Keratinocyte (primary cell): ENCODE measurements around the gene PDZD2. TPM values are rescaled to one million over a fixed set of nuclear protein-coding genes. Genes with fewer than 3 reads are reported as not detected.

ENCODE experiments used
- DNase-seq: peaks from one replicate; pipeline ENCODE4 v3.0.0-alpha.2; 2011; ENCODE audit warnings: low read depth, missing footprints, low spot score
- FAIRE-seq: peaks from 2 replicates; lab custom pipeline; 2011; peaks lifted over from hg19 to GRCh38; lab: Jason Lieb, UNC
- H2AFZ ChIP-seq: 2 replicates; pipeline ENCODE4 v1.6.0; 2012; ENCODE audit warnings: low read length, control low read depth, inconsistent platforms; ENCODE audit not compliant: control insufficient read depth
- H3K27ac ChIP-seq: 2 replicates; pipeline ENCODE4 v1.5.1; 2011; ENCODE audit warnings: low read length; ENCODE audit not compliant: control insufficient read depth, insufficient read depth
- H3K27me3 ChIP-seq: 3 replicates; pipeline ENCODE4 v1.6.0; 2011; ENCODE audit warnings: low read length; ENCODE audit not compliant: control insufficient read depth, insufficient read depth; ENCODE audit errors: extremely low read depth
- H3K36me3 ChIP-seq, 2 experiments: 2 replicates in 1 of 2; 3 replicates in 1 of 2; pipeline ENCODE4 v1.5.1; 2011; ENCODE audit warnings: low read length in 2 of 2, mild to moderate bottlenecking in 1 of 2; ENCODE audit not compliant: control insufficient read depth in 2 of 2, insufficient read depth in 2 of 2; ENCODE audit errors: extremely low read depth in 1 of 2
- H3K4me1 ChIP-seq: 3 replicates; pipeline ENCODE4 v1.5.1; 2011; ENCODE audit warnings: low read length; ENCODE audit not compliant: control insufficient read depth, insufficient read depth; ENCODE audit errors: extremely low read depth
- H3K4me2 ChIP-seq: 3 replicates; pipeline ENCODE4 v1.6.0; 2011; ENCODE audit warnings: low read depth, low read length; ENCODE audit not compliant: control insufficient read depth, insufficient read depth; ENCODE audit errors: extremely low read depth
- H3K4me3 ChIP-seq, 3 experiments: fragments of 200-600 bp in 1 of 3; sonication (generic) in 1 of 3; 2 replicates in 2 of 3; 3 replicates in 1 of 3; pipeline ENCODE4 v1.5.1; 2011 to 2016; ENCODE audit warnings: low read length in 3 of 3, mild to moderate bottlenecking in 3 of 3, control low read depth in 2 of 3, inconsistent platforms in 1 of 3, low read depth in 1 of 3, mixed read lengths in 1 of 3, mixed run types in 1 of 3, moderate library complexity in 1 of 3; ENCODE audit not compliant: control insufficient read depth in 2 of 3, insufficient read depth in 2 of 3; ENCODE audit errors: extremely low read depth in 1 of 3
- H3K79me2 ChIP-seq: 2 replicates; pipeline ENCODE4 v1.6.0; 2012; ENCODE audit warnings: low read length; ENCODE audit not compliant: control insufficient read depth, insufficient read depth
- H3K9ac ChIP-seq: 3 replicates; pipeline ENCODE4 v1.6.0; 2011; ENCODE audit warnings: low read length; ENCODE audit not compliant: control insufficient read depth, insufficient read depth; ENCODE audit errors: extremely low read depth
- H3K9me1 ChIP-seq: 3 replicates; pipeline ENCODE4 v1.6.0; 2011; ENCODE audit warnings: low read length; ENCODE audit not compliant: control insufficient read depth, insufficient read depth; ENCODE audit errors: extremely low read depth
- H3K9me3 ChIP-seq: 2 replicates; pipeline ENCODE4 v1.5.1; 2012; ENCODE audit warnings: low read depth, low read length; ENCODE audit not compliant: control insufficient read depth
- H4K20me1 ChIP-seq: 3 replicates; pipeline ENCODE4 v1.6.0; 2011; ENCODE audit warnings: low read length; ENCODE audit not compliant: control insufficient read depth, insufficient read depth; ENCODE audit errors: extremely low read depth
- CTCF ChIP-seq, 3 experiments: IDR thresholded peaks in 1 of 3; conservative IDR thresholded peaks in 1 of 3; optimal IDR thresholded peaks in 1 of 3; 2 replicates in 2 of 3; 3 replicates in 1 of 3; pipeline versions ENCODE3 to v1.5.1; 2011; ENCODE audit warnings: low read length in 3 of 3, mild to moderate bottlenecking in 3 of 3, moderate library complexity in 2 of 3, control low read depth in 1 of 3, inconsistent platforms in 1 of 3; ENCODE audit not compliant: insufficient read depth in 2 of 3; ENCODE audit errors: extremely low read depth in 1 of 3
- EZH2 ChIP-seq: IDR thresholded peaks from one replicate; pipeline ENCODE4 v1.6.1; 2012; ENCODE audit warnings: inconsistent platforms, mild to moderate bottlenecking, low read length, moderate library complexity
- dilution Hi-C: fragments of 300-500 bp; cut with MboI; formaldehyde crosslinking; loops from one replicate; pipeline ENCODE4 v1.7.0; 2020; ENCODE audit warnings: low sequenced_read_pairs; ENCODE audit not compliant: extremely low pct_ligation_motif_present
- polyA plus RNA-seq, 5 experiments: library from polyadenylated mRNA; depleted of rRNA in 3 of 5; stranded (reverse) in 3 of 5; stranded (forward) in 1 of 5; unstranded in 1 of 5; fragments of >200 nt; gene quantifications; 1 replicate in 1 of 5; 2 replicates in 3 of 5; 3 replicates in 1 of 5; pipeline versions ENCODE4 v1.2.1 to v1.2.3, GENCODE V29; 2011 to 2012; ENCODE audit warnings: missing spikeins in 2 of 5, low read depth in 1 of 5, low replicate concordance in 1 of 5

Gene PDZD2
- polyA plus RNA-seq, 1 donor (not counting 4 experiments of a cell fraction or from before 2014, with no cell fraction given): 7.3 TPM

- Histone ChIP-seq H3K79me2 (no peaks in the 10 kb centered on the region), H3K4me3 (no peak overlapping the region), H3K27me3 (no peaks in the 10 kb centered on the region), H3K27ac (no peak overlapping the region), H3K9me3 (no peaks in the 10 kb centered on the region), H3K9ac (no peak overlapping the region), H3K4me1 (no peaks in the 10 kb centered on the region), H3K9me1 (peaks cover 2% of the 10 kb centered on the region), H4K20me1 (no peaks in the 10 kb centered on the region), H3K4me2 (no peak overlapping the region), H2AFZ (no peak overlapping the region), H3K36me3 (peaks cover 3 to 14% of the 10 kb centered on the region in 2 experiments)
- no peak for FAIRE-seq
- no peak for DNase-seq
- dilution Hi-C loops: no loop called here
- no peak for TF ChIP-seq EZH2
- TF ChIP-seq CTCF (optimal IDR thresholded peaks at IDR 0.05 in 1 of 3, IDR thresholded peaks at IDR 0.05 in 1 of 3, conservative IDR thresholded peaks at IDR 0.05 in 1 of 3; ENCODE audit: extremely low read depth in 1 of 3, insufficient read depth in 2 of 3, low read length in 3 of 3): no peak
Observed at GRCh38 chr5:32058101-32058500, 419.2 kb downstream of the PDZD2 start.

GRCh38 chr5:32058997-32059396, 420.1 kb downstream of the PDZD2 start:
- Histone ChIP-seq H3K9me3 (no peaks in the 10 kb centered on the region), H3K4me3 (no peak overlapping the region), H3K4me2 (no peak overlapping the region), H3K27ac (no peak overlapping the region), H4K20me1 (no peaks in the 10 kb centered on the region), H3K9me1 (peaks cover 2% of the 10 kb centered on the region), H3K4me1 (no peaks in the 10 kb centered on the region), H2AFZ (no peak overlapping the region), H3K27me3 (no peaks in the 10 kb centered on the region), H3K9ac (no peak overlapping the region), H3K36me3 (peaks cover 0 to 10% of the 10 kb centered on the region in 2 experiments), H3K79me2 (no peaks in the 10 kb centered on the region)
- DNase-seq: no peak
- dilution Hi-C loops: no loop called here
- FAIRE-seq: no peak
- TF ChIP-seq CTCF (optimal IDR thresholded peaks at IDR 0.05 in 1 of 3, IDR thresholded peaks at IDR 0.05 in 1 of 3, conservative IDR thresholded peaks at IDR 0.05 in 1 of 3; ENCODE audit: extremely low read depth in 1 of 3, insufficient read depth in 2 of 3, low read length in 3 of 3): no peak
- TF ChIP-seq EZH2: no peak
